ENCODE data around the gene ZDHHC7.
"Not testable (repeated sequence)": the region's sequence is repeated elsewhere in the genome, so short reads cannot be mapped to it uniquely, and the experiment has no call there.

The ZDHHC7 gene

DNA sequence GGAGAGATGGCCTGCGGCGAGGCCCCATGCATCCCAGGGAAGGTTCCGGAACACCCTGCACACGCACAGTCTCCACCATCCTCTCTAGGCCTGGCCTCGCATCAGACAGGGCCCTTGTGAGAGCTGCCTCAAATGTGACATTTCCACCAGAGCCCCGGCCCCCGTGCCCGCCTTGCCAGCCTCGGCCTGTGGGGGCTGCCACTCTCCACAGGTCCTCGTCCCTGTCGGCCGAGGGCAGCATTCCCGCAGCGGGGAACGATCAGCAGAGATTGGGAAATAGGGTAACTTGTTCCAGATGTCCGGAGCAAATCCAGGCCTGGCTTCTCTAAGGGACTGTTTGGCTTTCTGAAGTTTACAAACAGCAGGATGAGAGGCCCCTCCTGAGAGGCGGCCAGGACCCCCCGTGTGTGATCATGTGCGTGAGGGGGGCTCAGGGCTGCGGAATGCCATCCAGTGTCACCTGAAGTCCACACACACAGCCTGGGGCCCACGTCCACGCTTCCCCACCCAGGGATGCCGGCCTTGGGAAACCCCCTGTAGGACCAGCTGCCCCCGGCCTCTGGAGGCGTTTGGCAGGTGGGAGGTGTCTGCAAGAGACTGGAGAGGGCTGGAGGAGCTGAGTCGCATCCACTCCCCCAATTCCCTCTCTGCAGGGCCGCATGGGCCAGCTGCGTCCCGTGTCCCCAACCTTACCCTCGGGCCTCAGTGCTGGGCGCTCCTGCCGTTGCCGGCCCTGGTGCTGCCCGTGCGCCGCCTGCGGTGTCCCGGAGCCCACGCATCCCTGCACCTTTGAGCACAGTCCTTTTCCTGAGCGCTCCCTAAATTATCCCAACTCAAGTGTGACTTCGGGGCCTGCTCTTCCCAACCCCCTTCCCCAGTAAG lies 70.4 kb downstream of the ZDHHC7 start:
- POLR2A ChIA-PET: no interaction called here
- CTCF ChIA-PET: no interaction called here
- DNase-seq (ENCODE audit: extremely low spot score): no peak
- TF ChIP-seq, protein P1, sequence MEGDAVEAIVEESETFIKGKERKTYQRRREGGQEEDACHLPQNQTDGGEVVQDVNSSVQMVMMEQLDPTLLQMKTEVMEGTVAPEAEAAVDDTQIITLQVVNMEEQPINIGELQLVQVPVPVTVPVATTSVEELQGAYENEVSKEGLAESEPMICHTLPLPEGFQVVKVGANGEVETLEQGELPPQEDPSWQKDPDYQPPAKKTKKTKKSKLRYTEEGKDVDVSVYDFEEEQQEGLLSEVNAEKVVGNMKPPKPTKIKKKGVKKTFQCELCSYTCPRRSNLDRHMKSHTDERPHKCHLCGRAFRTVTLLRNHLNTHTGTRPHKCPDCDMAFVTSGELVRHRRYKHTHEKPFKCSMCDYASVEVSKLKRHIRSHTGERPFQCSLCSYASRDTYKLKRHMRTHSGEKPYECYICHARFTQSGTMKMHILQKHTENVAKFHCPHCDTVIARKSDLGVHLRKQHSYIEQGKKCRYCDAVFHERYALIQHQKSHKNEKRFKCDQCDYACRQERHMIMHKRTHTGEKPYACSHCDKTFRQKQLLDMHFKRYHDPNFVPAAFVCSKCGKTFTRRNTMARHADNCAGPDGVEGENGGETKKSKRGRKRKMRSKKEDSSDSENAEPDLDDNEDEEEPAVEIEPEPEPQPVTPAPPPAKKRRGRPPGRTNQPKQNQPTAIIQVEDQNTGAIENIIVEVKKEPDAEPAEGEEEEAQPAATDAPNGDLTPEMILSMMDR (IDR thresholded peaks at IDR 0.05; ENCODE audit: control extremely low read depth, extremely low read depth, low read depth, missing control alignments): no peak

DNA sequence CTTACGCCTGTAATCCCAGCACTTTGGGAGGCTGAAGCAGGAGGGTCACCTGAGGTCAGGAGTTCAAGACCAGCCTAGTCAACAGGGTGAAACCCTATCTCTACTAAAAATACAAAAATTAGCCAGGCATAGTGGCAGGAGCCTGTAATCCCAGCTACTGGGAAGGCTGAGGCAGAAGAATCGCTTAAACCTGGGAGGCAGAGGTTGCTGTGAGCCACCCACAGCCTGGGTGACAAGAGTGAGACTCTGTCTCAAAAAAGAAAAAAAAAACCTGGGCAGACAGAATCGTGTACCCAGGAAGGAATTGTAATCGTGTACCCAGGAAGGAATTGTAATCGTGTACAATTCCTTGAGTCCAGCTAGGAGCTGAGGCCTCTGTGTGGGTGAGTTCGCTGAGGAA lies 72.7 kb downstream of the ZDHHC7 start:
- CTCF ChIA-PET: interaction anchor here (1.0 kb wide), 1 partner anchor 14 kb away, joined by 4 read pairs; no protein-coding TSS in a partner anchor
- POLR2A ChIA-PET; DNase-seq (ENCODE audit: extremely low spot score): not testable (repeated sequence)

GRCh38 chr16:84937196-84938005 lies 73.9 kb downstream of the ZDHHC7 start:
- no peak for DNase-seq (ENCODE audit: extremely low spot score)
- TF ChIP-seq, protein P1 (IDR thresholded peaks at IDR 0.05; ENCODE audit: control extremely low read depth, extremely low read depth, low read depth, missing control alignments): no peak
- POLR2A ChIA-PET: no interaction called here
- CTCF ChIA-PET: interaction anchor here (1.2 kb wide), 1 partner anchor 15 kb away, joined by 3 read pairs; no protein-coding TSS in a partner anchor

DNA sequence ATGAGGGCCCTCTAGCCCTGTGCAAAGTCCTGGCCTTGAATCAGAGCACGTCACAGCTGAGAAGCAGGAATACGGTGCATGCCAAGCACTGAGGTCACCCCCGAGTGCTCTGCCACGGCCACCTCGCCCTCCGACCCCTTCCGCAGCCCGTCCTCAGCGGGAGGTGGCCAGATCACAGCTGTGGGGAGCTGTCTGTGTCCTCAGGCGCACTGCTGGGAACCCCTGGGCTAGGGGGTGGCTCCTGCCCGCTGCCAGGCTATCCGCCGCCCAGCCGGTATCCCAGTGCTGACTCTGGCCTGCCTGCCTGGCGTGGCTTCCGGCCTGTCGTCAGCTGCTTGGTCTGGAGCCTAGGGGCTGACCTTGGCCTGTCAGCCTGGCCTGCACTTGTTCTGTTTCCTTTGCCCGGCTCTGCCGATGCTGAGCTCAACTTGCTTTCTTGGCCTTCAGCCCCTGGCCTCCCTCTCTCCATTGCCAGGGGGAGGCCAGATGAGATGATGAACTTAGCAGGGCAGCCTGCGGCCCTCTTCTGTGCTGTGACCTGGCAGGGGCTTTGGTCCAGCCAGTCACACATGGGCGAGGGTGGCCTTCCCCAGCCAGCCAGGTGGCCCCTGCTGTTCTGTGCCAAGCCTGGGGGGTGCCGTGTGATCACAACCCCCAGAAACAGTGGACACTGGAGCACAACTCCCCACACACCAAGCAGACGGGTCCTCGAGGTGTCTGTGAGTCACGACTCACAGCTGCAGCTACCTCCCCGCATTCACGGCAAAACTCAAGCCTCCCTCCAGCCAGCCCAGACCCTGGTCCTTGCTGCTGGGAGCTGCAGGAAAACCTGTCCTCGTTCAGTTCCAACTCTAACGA lies 77.3 kb downstream of the ZDHHC7 start:
- TF ChIP-seq, protein P1 (IDR thresholded peaks at IDR 0.05; ENCODE audit: control extremely low read depth, extremely low read depth, low read depth, missing control alignments): no peak
- no peak for DNase-seq (ENCODE audit: extremely low spot score)
- ChIA-PET POLR2A (no interaction called here), CTCF (interaction anchor here (0.8 to 5.1 kb wide), 6 partner anchors 9 to 153 kb away, joined by 3 to 31 read pairs (median 4); no protein-coding TSS in a partner anchor)

DNA sequence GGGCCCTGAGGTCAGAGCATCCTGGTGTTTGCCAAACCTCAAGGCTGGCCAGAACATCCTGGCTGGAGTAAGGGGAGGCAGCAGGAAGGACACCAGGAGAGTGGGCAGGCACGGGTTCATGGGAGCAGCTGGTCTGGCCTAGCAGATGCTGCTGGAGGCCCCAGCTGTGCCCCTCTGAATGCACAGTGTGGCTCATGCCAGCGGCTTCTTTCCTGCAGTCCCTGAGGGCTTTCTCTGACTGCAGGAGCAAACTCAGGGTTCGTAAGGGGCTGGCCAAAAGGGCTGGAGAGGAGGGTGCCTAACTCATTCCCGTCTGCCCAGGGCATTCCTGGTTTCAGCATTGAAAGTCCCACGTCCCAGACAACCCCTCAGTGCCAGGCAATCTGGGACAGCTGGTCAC lies 78.7 kb downstream of the ZDHHC7 start:
- DNase-seq (ENCODE audit: extremely low spot score): no peak
- ChIA-PET CTCF (interaction anchor here (1.0 to 5.1 kb wide), 4 partner anchors 8 to 38 kb away, joined by 3 to 31 read pairs (median 4); no protein-coding TSS in a partner anchor), POLR2A (no interaction called here)
- TF ChIP-seq, protein P1 (IDR thresholded peaks at IDR 0.05; ENCODE audit: control extremely low read depth, extremely low read depth, low read depth, missing control alignments): no peak

DNA sequence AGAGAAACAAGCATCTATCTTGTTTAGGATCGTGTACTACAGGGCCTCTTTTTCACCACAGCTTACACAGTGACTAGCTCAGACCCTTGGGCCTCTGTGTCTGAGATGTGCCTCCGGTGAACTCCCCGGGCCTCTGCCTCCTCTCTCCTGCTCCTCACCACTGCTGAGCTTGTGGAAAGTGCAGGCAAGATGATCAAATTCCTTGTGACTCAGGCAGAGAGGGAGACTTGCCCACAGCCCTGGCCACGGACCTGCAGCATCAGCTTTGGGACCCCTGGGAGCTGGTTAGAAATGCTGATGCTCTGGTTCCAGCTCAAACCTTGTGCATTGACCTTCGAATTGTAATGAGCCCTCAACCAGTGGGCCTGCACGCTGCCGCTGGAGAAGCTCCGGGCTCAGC lies 79.8 kb downstream of the ZDHHC7 start:
- no peak for DNase-seq (ENCODE audit: extremely low spot score)
- ChIA-PET CTCF (interaction anchor here (0.9 to 5.1 kb wide), 3 partner anchors 14 to 177 kb away, joined by 3 to 31 read pairs (median 3); no protein-coding TSS in a partner anchor), POLR2A (interaction anchor here (0.6 kb wide), 1 partner anchor 57 kb away, joined by 3 read pairs; no protein-coding TSS in a partner anchor)
- TF ChIP-seq, protein P1 (IDR thresholded peaks at IDR 0.05; ENCODE audit: control extremely low read depth, extremely low read depth, low read depth, missing control alignments): no peak

Measured in GM10248 (cell line).